GM20000 (cell line): ENCODE measurements around the gene PRKAR2B.

ENCODE experiments used
- DNase-seq: peaks from one replicate; pipeline ENCODE4 v3.0.0; 2012; ENCODE audit warnings: low spot score
- TF ChIP-seq, protein P1 (sequence below): IDR thresholded peaks from 2 replicates; pipeline ENCODE4 v1.5.1; 2012; ENCODE audit warnings: mild to moderate bottlenecking, control low read depth; ENCODE audit errors: extremely low read depth, missing control alignments

PRKAR2B gene

DNA sequence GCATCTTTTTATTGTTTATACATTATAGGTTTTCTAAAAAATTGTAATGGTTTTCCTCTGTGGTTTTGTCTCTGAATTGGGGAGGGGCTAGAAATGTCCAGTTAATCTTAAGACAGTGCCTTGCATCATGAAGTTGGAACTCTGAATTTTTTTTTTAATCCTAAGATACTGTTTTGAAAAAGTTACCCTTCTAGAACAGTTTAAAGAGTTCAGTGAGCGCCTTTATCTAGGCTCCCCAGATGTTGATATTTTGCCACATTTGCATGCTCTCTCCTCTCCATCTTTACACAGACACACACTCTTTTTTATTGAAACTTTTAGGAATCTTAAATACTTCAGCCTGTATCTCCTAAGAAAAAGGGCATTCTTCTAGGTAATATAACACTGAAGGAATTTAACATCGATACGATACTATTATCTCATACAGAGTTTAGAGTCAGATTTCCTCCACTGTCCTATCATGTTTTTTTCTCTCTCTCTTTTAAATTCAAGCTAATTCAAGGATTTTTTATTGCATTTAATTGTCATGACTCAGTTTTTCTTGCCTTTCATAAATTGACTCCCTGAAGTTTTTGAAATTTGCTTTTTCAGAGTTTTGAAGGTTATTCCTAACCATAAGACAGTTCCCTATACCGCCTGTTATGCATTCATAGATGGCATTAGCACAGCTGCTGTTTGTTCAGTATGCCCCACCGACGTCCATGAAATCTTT is 31.5 kb downstream of the PRKAR2B start:
- no peak for DNase-seq
- TF ChIP-seq, protein P1, sequence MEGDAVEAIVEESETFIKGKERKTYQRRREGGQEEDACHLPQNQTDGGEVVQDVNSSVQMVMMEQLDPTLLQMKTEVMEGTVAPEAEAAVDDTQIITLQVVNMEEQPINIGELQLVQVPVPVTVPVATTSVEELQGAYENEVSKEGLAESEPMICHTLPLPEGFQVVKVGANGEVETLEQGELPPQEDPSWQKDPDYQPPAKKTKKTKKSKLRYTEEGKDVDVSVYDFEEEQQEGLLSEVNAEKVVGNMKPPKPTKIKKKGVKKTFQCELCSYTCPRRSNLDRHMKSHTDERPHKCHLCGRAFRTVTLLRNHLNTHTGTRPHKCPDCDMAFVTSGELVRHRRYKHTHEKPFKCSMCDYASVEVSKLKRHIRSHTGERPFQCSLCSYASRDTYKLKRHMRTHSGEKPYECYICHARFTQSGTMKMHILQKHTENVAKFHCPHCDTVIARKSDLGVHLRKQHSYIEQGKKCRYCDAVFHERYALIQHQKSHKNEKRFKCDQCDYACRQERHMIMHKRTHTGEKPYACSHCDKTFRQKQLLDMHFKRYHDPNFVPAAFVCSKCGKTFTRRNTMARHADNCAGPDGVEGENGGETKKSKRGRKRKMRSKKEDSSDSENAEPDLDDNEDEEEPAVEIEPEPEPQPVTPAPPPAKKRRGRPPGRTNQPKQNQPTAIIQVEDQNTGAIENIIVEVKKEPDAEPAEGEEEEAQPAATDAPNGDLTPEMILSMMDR: no peak

DNA sequence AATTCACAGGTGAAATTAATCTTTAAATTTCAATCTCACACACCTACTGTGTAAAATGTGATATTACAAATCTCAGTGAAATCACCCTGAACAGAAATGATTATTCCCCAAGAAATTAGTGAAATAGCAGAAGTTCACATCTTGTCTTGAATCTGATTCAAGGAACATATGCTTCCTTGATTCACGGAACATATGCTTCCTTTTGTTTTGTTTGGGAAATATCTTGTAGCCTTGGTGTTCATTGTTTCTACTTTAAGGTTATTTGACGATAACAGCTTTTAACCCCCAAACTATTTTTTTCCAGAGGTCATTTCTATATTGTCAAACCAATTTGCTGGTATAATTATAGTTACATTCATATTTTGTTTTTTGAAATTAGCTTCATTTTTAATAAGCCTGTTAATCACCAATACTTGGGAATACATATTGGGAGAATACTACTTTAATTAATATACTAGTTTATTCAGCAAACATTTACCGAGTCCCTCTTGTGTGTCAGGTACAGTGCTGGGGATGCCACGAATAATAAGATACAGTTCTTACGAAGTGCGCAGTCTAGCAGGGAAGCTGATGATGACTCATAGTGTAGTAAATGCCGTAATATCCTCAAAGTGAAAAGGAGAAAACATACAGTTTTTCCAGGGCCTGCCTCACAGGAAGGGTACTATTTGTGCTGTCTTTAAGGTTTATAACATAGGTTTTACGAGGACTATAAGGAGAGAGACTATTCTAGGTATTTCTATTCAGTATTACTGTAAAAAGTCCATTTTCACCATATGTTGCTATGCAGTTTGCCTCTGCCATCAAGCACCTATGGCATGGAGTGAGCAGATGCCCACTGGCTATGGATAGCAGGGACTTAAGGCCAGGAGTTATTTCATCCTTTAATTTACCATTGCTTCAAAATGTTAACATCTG is 32.5 kb downstream of the PRKAR2B start:
- TF ChIP-seq, protein P1: no peak
- no peak for DNase-seq

GRCh38 chr7:107077699-107078516 is 33.4 kb downstream of the PRKAR2B start:
- no peak for DNase-seq
- TF ChIP-seq, protein P1: no peak

DNA sequence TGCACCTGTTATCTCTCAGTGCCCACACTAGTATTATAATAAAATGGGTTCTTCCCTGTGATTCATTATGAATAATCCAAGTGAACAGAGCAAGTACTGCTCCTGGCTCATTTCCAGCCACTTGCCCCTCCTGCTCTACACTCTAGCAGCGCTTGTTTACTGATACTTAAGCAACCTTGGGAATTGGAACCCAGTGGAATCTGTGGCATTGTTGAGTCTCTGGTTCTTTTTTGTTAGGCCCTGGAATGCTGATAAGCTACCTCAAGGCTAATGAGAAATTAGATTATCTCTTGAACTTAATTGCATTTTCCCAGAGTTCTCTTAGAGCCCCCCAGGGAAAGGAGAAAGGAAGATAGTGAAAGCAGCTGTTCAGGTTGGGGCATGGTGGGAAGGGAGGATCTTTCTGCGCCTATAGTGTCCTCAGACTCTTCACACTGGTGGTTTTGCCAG is 34.0 kb downstream of the PRKAR2B start:
- no peak for DNase-seq
- TF ChIP-seq, protein P1: no peak

GRCh38 chr7:107079212-107079940 is 34.9 kb downstream of the PRKAR2B start:
- DNase-seq: no peak
- TF ChIP-seq, protein P1: no peak

- TF ChIP-seq, protein P1: no peak
- DNase-seq: no peak
Observed at GRCh38 chr7:107080099-107080505, 35.6 kb downstream of the PRKAR2B start.
